Measurements from ENCODE around the gene PPP6R2. TPM values are rescaled to one million over a fixed set of nuclear protein-coding genes. Genes with fewer than 3 reads are reported as not detected.

The PPP6R2 gene
- total RNA-seq, 1 donor, result 61.2 TPM

DNA sequence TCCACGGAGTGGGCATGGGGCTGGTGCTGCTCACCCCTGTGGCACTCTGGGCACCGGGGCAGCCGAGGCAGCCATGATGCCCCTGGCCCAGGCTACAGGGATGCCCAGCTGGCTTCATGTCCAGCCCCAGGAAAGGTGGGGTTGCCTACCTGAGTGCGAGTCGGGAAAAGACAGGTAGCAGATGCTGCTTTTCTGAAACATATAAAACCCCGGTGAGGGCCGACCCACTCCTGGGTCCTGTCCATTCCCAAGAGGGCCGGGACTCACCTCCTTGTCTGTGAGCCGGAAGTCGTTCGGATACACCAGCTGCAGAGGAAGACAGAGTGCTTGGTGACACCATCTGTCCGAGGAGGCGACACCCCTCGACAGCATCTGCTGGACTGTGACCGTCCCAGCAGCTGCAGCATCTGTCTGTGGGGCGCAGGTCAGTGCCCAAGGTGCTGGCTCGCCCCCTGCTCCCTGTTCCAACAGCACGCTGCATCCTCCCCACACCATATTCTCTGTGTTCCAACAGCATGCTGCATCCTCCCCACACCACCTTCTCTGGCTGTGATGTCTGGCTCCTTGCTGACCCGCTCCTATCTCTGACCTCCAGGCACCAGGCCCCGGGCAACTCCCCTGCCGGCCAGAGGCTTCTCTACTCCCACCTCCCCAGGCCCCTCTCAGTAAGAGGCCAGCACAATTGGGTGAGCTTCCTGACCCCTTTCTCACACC, 24.3 kb upstream of the PPP6R2 start:
- no peak overlapping the region for H3K4me3 ChIP-seq (ENCODE audit: insufficient read depth, low read length)
- TF ChIP-seq, protein P1, sequence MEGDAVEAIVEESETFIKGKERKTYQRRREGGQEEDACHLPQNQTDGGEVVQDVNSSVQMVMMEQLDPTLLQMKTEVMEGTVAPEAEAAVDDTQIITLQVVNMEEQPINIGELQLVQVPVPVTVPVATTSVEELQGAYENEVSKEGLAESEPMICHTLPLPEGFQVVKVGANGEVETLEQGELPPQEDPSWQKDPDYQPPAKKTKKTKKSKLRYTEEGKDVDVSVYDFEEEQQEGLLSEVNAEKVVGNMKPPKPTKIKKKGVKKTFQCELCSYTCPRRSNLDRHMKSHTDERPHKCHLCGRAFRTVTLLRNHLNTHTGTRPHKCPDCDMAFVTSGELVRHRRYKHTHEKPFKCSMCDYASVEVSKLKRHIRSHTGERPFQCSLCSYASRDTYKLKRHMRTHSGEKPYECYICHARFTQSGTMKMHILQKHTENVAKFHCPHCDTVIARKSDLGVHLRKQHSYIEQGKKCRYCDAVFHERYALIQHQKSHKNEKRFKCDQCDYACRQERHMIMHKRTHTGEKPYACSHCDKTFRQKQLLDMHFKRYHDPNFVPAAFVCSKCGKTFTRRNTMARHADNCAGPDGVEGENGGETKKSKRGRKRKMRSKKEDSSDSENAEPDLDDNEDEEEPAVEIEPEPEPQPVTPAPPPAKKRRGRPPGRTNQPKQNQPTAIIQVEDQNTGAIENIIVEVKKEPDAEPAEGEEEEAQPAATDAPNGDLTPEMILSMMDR (IDR thresholded peaks at IDR 0.05; ENCODE audit: extremely low read depth, low read depth, low read length), result no peak
- H3K36me3 ChIP-seq (ENCODE audit: insufficient read depth, low read length), result no peaks in the 10 kb centered on the region
- peak; percentile 72 for DNase-seq (ENCODE audit: insufficient read length, low spot score, missing footprints)
- H2AFZ ChIP-seq (ENCODE audit: low read length), result no peak overlapping the region
- no peaks in the 10 kb centered on the region for H4K20me1 ChIP-seq (ENCODE audit: insufficient read depth, low read length)
- no peaks in the 10 kb centered on the region for H3K4me1 ChIP-seq (ENCODE audit: insufficient read depth, low read length)
- no peaks in the 10 kb centered on the region for H3K79me2 ChIP-seq (ENCODE audit: insufficient read depth, low read length)
- H3K27me3 ChIP-seq (ENCODE audit: insufficient read depth, low read length), result no peaks in the 10 kb centered on the region
- no peak overlapping the region for H3K27ac ChIP-seq (ENCODE audit: low read depth, low read length)
- H3K4me2 ChIP-seq (ENCODE audit: insufficient read depth, low read length), result no peak overlapping the region
- no peaks in the 10 kb centered on the region for H3K9me3 ChIP-seq (ENCODE audit: low read depth, low read length)

DNA sequence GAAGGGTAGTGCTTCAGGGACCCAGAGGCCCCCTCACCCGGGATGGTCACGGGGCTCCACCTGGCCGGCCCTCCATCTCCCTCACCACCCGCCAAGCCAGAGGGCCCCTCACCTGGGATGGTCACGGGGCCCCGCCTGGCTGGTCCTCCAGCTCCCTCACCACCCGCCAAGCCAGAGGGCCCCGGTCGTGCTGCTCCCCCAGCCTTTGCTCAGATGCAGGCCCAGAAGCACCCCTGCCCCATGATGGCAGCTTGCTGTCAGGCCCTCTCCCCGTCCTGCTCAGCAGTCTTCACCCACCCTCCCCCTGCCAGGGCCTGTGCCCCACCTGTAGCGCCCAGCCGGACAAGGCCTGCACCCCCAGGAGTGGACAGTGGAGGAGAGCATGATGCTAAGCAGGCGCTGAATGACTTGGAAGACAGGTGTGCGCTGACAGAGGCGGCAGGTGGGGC, 23.6 kb upstream of the PPP6R2 start:
- Histone ChIP-seq H3K36me3 (ENCODE audit: insufficient read depth, low read length) (no peaks in the 10 kb centered on the region), H3K4me3 (ENCODE audit: insufficient read depth, low read length) (no peak overlapping the region), H3K4me1 (ENCODE audit: insufficient read depth, low read length) (no peaks in the 10 kb centered on the region), H2AFZ (ENCODE audit: low read length) (no peak overlapping the region), H3K9me3 (ENCODE audit: low read depth, low read length) (no peaks in the 10 kb centered on the region), H3K79me2 (ENCODE audit: insufficient read depth, low read length) (peaks cover 3% of the 10 kb centered on the region), H4K20me1 (ENCODE audit: insufficient read depth, low read length) (peaks cover under 1% of the 10 kb centered on the region), H3K27ac (ENCODE audit: low read depth, low read length) (no peak overlapping the region), H3K27me3 (ENCODE audit: insufficient read depth, low read length) (no peaks in the 10 kb centered on the region), H3K4me2 (ENCODE audit: insufficient read depth, low read length) (no peak overlapping the region)
- TF ChIP-seq, protein P1 (IDR thresholded peaks at IDR 0.05; ENCODE audit: extremely low read depth, low read depth, low read length), result no peak
- peak; percentile 64 for DNase-seq (ENCODE audit: insufficient read length, low spot score, missing footprints)

GRCh38 chr22:50320116-50320515, 23.0 kb upstream of the PPP6R2 start:
- no peak overlapping the region for H3K27ac ChIP-seq (ENCODE audit: low read depth, low read length)

More at GRCh38 chr22:50320116-50320515, 23.0 kb upstream of the PPP6R2 start:
- peaks cover 4% of the 10 kb centered on the region for H4K20me1 ChIP-seq (ENCODE audit: insufficient read depth, low read length)
- no peaks in the 10 kb centered on the region for H3K9me3 ChIP-seq (ENCODE audit: low read depth, low read length)
- no peak overlapping the region for H3K4me2 ChIP-seq (ENCODE audit: insufficient read depth, low read length)
- H3K4me3 ChIP-seq (ENCODE audit: insufficient read depth, low read length), result no peak overlapping the region
- no peak overlapping the region for H2AFZ ChIP-seq (ENCODE audit: low read length)
- no peaks in the 10 kb centered on the region for H3K27me3 ChIP-seq (ENCODE audit: insufficient read depth, low read length)
- no peaks in the 10 kb centered on the region for H3K36me3 ChIP-seq (ENCODE audit: insufficient read depth, low read length)
- H3K4me1 ChIP-seq (ENCODE audit: insufficient read depth, low read length), result no peaks in the 10 kb centered on the region
- TF ChIP-seq, protein P1 (IDR thresholded peaks at IDR 0.05; ENCODE audit: extremely low read depth, low read depth, low read length), result no peak
- peaks cover 3% of the 10 kb centered on the region for H3K79me2 ChIP-seq (ENCODE audit: insufficient read depth, low read length)
- DNase-seq (ENCODE audit: insufficient read length, low spot score, missing footprints), result peak; percentile 77
